Measurements from ENCODE around the gene FAAP100.

FAAP100 gene

DNA sequence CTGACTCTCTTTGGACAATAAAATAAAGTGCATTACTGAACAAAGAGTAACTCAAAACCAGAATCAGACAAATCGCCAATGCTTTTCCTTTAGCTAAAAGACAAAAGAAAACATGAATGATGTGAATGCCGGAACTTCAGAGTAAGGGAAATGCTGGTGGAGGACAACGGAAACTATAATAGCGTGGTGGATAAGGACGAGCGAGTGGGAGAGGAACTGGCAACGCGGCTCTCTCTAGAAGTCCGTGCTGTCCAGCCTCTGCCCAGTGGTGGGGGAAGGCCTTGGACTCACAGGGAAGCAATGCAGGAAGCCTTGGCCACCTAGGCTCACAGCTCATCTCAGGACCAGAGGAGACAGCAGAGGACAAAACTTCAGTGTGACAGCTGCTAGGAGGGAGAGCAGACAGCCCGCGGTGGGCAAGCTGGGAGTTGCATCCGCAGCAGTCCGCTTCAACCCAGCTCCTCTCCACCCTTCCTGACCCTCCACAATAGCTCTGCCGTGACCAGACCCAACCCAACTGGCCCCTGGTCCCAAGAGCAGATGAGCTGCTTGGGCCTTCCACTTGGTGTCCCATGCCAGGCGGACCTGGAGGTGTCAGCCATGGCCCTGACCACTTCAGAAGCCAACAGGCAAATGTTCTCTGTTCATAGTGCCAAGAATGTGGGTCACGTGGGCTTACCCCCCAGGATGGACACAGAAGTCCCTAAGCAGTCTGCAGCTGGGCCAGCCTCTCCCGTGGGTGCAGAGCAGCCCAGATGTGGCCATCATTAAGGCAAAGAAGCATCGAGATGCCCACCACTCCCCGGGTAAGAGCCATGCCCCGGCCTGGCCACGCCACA is 5.3 kb upstream of the FAAP100 start:
- in situ Hi-C loops (cut with MboI; ENCODE audit: low pct_unique_long_range_greater_than_20kb, low sequenced_read_pairs): no loop called here
- DNase-seq: no peak

DNA sequence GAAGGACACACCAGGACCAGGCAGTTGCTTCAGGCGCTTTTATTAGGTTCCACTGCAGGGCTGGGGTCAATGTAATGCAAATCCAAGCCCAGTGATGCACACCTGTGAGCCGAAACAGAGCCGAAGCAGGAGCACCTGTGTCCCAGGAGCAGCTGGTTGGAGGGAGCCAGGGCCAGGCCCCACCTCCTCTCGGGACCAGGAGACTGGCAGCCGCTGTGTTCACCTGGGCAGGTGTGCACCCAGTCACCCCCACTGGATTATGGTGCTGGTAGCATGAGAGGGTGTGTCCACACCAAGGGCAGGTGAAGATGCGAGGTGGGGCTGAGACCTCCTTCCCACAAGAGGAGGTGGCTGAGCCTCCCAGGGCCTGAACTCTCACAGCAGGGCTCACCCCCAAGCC is 4.7 kb upstream of the FAAP100 start:
- DNase-seq: no peak
- in situ Hi-C loops (cut with MboI; ENCODE audit: low pct_unique_long_range_greater_than_20kb, low sequenced_read_pairs): no loop called here

GRCh38 chr17:81556175-81556691 is 4.1 kb upstream of the FAAP100 start:
- DNase-seq: no peak
- in situ Hi-C loops (cut with MboI; ENCODE audit: low pct_unique_long_range_greater_than_20kb, low sequenced_read_pairs): no loop called here

- peak; percentile 51 for DNase-seq
- in situ Hi-C loops (cut with MboI; ENCODE audit: low pct_unique_long_range_greater_than_20kb, low sequenced_read_pairs): no loop called here
Observed at GRCh38 chr17:81553616-81554181, 1.5 kb upstream of the FAAP100 start.

GRCh38 chr17:81553018-81553615 is 964 bp upstream of the FAAP100 start:
- peak; percentile 93 for DNase-seq
- in situ Hi-C loops (cut with MboI; ENCODE audit: low pct_unique_long_range_greater_than_20kb, low sequenced_read_pairs): no loop called here

GRCh38 chr17:81551458-81552243 is 502 bp downstream of the FAAP100 start:
- DNase-seq: no peak
- in situ Hi-C loops (cut with MboI; ENCODE audit: low pct_unique_long_range_greater_than_20kb, low sequenced_read_pairs): no loop called here

- in situ Hi-C loops (cut with MboI; ENCODE audit: low pct_unique_long_range_greater_than_20kb, low sequenced_read_pairs): no loop called here
- DNase-seq: no peak
Observed at GRCh38 chr17:81550830-81551457, 1.2 kb downstream of the FAAP100 start.

- in situ Hi-C loops (cut with MboI; ENCODE audit: low pct_unique_long_range_greater_than_20kb, low sequenced_read_pairs): no loop called here
- DNase-seq: no peak
Observed at GRCh38 chr17:81550285-81550684, 1.9 kb downstream of the FAAP100 start.

DNA sequence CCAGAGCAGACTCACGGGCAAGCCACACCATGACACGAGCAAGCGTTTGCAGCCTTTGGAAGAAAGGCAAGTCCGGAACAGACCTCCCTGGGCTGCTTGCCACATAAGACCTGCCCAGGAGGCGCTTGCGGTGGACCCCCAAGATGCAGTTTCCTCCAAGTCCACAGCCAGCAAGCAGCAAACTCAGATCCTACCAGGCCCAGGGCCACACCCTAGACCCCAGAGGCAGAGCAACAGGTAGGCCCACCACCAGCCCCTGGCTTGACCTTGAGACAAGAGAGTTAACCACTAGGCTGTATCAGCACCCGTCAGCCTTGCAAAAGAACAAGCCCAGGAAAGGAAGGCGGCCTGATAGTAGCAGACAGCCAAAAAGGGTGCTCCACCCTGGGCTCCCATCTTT is 2.3 kb downstream of the FAAP100 start:
- DNase-seq: no peak
- in situ Hi-C loops (cut with MboI; ENCODE audit: low pct_unique_long_range_greater_than_20kb, low sequenced_read_pairs): no loop called here

DNA sequence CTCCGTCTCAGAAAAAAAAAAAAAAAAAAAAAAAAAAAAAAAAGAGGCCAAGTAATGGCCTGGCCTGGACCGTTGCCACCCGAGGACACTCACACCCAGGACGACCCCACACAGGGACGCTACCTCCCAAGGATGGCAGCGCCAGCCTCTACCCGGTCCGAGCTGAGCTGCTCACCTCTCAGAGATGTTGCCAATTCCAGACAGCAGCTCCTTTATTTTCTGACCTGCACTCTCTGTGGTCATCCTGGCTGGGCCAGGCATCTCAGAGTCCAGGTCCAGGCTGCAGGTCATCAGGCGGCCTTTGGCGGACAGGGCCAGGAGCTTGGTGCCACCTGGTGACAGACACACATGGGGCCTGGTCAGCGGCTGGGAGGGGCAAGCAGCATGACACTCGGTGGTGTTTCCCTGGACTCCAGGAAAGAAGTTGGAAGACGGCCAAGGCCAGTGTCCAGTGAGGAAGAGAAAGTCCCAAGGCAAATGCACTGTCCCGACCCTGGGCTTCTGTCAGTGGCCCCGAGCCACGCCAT is 3.1 kb downstream of the FAAP100 start:
- in situ Hi-C loops (cut with MboI; ENCODE audit: low pct_unique_long_range_greater_than_20kb, low sequenced_read_pairs): no loop called here
- no peak for DNase-seq

DNA sequence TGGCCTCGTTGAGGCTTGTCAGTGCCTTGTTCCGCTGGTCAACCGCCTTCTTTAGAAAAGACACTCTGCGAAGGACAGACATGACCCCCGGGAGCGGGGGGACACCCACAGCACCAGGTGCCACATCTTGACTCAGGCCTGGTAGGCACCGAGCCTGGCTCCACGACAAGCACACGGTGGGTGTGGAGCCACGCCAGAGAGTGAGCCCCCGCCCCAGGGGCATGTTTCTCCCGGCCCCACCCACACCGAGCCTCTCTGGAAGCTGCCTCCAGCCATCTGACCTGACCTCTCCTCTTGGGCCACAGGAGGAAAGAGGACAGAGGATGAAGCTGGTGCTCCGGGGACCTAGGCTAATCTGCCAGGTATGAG is 4.6 kb downstream of the FAAP100 start:
- no peak for DNase-seq
- in situ Hi-C loops (cut with MboI; ENCODE audit: low pct_unique_long_range_greater_than_20kb, low sequenced_read_pairs): no loop called here

DNA sequence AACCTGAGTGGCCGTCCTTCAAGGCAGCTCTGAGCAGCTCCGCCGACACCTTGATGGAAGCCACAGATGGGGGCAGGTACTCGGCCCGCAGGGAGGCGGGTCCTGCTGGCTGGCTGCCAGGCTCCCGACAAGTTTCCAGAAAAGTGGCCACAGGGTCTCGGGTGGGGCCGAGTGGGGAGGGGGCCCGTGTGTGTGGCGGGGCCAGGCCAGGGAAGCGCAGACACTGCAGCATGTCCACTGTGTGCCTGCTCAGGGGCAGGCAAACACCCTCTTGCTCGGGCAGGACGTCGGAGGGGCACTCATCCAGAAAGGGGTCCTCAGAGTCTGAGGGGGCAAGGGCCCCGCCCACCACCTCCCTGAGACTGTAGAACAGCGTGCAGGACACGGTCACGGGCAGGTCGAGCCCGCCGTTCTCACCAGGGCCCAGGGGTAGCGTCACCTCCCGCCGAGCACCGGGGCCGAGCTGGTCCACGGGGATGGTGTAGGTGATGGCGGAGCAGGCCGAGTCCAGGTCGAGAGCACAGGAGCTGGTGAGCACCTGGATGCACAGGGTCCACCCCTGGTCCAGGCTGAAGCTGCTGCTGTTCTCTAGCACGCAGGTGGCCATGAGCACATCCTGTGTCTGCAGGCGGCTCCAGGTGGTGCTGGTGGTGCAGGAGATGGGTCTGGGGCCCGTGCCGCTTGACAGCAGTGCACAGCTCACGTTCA is 5.1 kb downstream of the FAAP100 start:
- in situ Hi-C loops (cut with MboI; ENCODE audit: low pct_unique_long_range_greater_than_20kb, low sequenced_read_pairs): no loop called here
- no peak for DNase-seq

- in situ Hi-C loops (cut with MboI; ENCODE audit: low pct_unique_long_range_greater_than_20kb, low sequenced_read_pairs): no loop called here
- no peak for DNase-seq
Observed at GRCh38 chr17:81545160-81545949, 6.8 kb downstream of the FAAP100 start.

DNA sequence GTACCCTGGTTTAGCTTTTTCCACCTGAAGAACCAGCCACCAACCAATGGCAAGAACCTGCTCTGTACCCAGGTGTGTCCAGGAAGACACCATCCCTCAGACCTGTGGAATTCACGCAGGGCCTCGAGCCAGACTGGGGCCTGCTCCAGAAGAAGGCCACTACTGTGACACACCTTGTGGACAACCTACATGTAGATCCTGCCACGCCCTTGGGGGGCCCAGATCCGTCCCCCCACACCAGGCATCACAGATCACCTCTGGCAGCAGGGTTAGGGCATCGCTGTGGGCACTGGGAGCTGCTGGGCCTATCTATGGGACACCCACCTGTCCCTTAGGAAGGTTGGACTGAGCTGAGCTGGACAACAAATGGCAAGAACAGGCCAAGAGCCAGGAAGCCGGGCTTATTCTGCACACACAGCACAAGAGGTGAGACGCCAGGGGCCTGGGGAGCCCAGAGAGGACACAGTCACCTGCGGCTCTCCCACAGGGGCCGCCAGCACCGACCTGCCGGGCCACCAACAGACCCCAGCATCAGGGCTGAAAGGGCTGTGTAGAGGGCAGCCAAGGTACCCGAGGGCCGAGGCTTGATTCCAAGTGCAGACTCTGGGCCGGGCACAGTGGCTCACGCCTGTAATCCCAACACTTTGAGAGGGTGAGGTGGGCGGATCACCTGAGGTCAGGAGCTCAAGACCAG is 7.7 kb downstream of the FAAP100 start:
- in situ Hi-C loops (cut with MboI; ENCODE audit: low pct_unique_long_range_greater_than_20kb, low sequenced_read_pairs): no loop called here
- DNase-seq: no peak

GRCh38 chr17:81543756-81544155 is 8.4 kb downstream of the FAAP100 start:
- no peak for DNase-seq
- in situ Hi-C loops (cut with MboI; ENCODE audit: low pct_unique_long_range_greater_than_20kb, low sequenced_read_pairs): no loop called here

DNA sequence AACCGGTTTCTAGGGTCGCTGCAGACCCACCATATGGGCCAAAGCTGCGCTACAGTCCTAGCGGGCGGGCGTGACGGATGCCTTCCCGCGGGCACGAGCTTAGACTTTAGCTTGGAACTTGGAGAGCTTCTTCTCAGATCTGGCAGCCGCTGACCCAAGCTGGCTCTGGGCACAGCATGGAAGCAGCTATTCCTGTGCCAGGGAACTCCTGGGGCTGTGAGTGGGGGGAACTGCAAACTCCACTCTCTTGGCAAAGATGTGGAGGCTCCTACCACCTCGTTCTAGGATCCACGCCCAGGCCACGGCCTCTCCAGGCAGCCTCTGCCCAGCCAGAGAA is 8.8 kb downstream of the FAAP100 start:
- no peak for DNase-seq
- in situ Hi-C loops (cut with MboI; ENCODE audit: low pct_unique_long_range_greater_than_20kb, low sequenced_read_pairs): no loop called here
